Measurements from ENCODE around the gene ZNF607.

- TF ChIP-seq USF2 (IDR thresholded peaks at IDR 0.05; ENCODE audit: borderline replicate concordance, low read depth, low read length): no peak
- no peak for TF ChIP-seq NRF1 (conservative IDR thresholded peaks at IDR 0.05; ENCODE audit: low read depth, low read length)
Observed at GRCh38 chr19:37706052-37706605, 13.4 kb downstream of the ZNF607 start.
